T-helper 2 cell treated with Interferon-gamma antibody and Interleukin-4, amounts not matched to agents 100 ng/mL and 5 ng/mL, for 36 hours (primary cell): ENCODE measurements around the gene ATP8B4. TPM values are rescaled to one million over a fixed set of nuclear protein-coding genes. Genes with fewer than 3 reads are reported as not detected.
"Not testable (repeated sequence)": the region's sequence is repeated elsewhere in the genome, so short reads cannot be mapped to it uniquely, and the experiment has no call there.

Experiments used
- intact Hi-C: fragments of 100-400 bp; cut with micrococcal nuclease; formaldehyde crosslinking; loops from one replicate; pipeline ENCODE4 v1.15.1; 2023
- total RNA-seq: library from RNA; stranded (reverse); gene quantifications from 2 replicates; pipeline ENCODE4 v1.2.3, GENCODE V29; 2022

Gene ATP8B4, protein sequence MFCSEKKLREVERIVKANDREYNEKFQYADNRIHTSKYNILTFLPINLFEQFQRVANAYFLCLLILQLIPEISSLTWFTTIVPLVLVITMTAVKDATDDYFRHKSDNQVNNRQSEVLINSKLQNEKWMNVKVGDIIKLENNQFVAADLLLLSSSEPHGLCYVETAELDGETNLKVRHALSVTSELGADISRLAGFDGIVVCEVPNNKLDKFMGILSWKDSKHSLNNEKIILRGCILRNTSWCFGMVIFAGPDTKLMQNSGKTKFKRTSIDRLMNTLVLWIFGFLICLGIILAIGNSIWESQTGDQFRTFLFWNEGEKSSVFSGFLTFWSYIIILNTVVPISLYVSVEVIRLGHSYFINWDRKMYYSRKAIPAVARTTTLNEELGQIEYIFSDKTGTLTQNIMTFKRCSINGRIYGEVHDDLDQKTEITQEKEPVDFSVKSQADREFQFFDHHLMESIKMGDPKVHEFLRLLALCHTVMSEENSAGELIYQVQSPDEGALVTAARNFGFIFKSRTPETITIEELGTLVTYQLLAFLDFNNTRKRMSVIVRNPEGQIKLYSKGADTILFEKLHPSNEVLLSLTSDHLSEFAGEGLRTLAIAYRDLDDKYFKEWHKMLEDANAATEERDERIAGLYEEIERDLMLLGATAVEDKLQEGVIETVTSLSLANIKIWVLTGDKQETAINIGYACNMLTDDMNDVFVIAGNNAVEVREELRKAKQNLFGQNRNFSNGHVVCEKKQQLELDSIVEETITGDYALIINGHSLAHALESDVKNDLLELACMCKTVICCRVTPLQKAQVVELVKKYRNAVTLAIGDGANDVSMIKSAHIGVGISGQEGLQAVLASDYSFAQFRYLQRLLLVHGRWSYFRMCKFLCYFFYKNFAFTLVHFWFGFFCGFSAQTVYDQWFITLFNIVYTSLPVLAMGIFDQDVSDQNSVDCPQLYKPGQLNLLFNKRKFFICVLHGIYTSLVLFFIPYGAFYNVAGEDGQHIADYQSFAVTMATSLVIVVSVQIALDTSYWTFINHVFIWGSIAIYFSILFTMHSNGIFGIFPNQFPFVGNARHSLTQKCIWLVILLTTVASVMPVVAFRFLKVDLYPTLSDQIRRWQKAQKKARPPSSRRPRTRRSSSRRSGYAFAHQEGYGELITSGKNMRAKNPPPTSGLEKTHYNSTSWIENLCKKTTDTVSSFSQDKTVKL
- total RNA-seq = 22.5 and 26.1 TPM in 2 replicates

DNA sequence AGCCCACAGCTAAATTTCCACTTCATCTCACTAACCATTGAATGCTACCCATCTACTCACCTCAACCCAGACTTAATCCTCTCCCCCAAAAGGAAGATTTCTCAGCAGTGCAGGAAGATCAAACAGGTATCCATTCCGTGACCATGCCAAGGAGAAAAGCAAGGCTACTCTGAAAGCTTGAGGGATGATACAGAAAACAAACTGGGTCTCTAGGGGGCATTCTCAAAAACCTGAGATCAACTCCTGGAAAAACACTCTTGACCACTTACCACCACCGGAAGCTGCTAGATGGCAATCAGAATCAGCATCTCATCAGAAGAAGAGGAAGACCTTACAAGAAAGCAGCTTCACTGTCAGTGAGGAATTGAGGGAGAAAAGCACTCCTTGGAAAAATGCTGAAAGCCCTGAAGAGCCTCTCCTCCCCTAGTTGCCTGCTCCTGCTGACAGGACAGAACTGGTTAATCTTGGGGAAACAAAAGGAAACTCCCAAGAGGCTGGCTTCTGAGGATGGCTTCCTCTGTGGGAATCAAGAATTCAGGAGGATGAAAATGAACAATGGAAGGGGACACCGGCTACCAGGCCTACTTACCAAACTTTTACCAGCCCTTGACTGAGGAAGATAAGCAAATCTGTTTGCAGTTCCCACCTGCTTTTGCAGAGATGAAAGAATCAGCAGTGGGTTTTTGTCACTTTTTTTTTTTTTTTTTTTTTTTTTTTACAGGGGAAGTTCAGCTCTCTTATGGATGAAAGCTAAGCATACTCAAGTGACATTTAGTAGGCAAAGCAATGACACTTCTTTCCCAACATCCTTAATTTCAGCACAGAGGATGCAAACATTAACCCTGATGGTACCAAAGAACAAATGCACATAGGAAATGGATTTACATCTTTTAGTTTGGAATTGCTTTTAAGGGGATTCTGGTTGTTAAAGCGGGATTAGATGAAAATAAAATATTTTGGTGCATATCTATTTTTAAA, at the start of gene ATP8B4:
ATP8B4 (minus strand) TSS at position 171 of the 978 bp plus-strand sequence. CDS start 12,267 bp downstream, outside the sequence.
- intact Hi-C loops = loop anchor here (2.0 kb wide), 1 partner anchor 15 kb away; no protein-coding TSS in a partner anchor

DNA sequence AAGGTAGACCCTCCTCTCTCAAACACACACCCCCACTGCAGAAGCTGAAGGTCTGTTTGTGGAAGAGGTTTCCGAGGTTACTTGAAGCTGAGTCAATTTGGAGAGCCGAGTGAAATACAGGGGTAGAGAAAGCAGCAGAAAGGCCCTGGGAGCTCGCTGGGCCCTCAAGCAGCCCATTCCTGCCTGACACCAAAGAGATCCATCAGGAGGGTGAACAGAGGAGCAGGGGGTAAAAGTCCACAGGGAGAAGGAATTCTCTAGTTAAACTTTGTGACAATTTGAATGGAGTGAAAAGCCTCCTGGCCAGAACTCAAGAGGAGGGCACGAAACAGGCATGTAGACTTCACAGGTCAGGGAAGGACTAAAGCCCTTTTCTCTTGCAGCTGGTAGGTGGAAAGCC, 49.3 kb upstream of the ATP8B4 start:
- intact Hi-C loops = no loop called here

DNA sequence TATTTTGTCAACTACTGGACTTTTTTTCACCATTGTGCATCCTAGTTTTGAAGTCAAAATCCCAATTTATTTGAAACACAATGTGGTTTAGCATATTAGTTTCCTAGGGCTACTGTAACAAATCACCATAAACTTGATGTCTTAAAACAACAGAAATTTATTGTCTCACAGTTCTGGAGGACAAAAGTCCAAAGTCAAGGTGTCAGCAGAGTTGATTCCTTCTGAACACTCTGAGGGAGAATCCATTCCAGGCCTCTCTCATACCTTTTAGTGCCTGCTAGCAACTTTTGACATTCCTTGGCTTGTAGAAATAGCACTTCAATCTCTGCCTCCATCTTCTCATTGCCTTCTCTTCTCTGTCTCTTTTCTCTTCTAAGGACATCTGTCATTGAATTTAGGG, 48.1 kb upstream of the ATP8B4 start:
- intact Hi-C loops = no loop called here

DNA sequence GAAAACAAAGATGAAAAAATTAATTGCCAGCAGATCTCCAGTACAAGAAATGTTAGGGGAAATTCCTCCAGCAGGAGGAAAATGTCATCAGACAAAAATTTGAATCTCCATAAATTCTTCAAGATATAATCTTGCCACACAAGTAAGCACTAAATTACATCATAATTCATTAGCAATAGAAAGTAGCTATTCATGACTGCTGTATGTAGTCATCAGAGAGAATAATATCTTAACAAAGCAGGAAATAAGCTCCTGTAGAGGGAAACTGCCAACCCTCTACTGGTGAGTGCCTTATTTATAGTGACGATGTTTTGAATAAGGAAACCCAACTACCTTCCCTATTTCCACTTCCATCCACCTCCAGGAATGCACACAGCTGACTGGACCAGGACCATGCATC, 47.2 kb upstream of the ATP8B4 start:
- intact Hi-C loops = no loop called here

DNA sequence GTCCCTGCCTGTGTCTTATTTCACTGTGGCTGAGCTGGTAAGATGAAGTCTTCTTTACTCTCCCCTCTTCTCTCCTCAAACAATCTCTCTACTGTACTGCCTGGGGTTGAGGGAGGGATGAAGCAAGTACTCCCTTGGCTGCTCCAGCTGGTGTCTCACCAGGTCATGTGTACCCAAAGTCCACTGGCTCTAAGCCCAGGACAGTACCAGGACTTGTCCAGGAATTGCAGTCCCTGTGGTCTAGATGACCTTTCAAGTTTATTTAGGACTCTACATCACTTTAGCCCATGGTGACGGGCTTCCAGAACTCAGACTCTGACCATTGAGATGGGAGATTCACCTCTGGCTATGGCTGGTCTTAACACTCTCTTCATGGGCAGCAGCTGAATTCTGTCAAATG, 45.4 kb upstream of the ATP8B4 start:
- intact Hi-C loops = no loop called here

DNA sequence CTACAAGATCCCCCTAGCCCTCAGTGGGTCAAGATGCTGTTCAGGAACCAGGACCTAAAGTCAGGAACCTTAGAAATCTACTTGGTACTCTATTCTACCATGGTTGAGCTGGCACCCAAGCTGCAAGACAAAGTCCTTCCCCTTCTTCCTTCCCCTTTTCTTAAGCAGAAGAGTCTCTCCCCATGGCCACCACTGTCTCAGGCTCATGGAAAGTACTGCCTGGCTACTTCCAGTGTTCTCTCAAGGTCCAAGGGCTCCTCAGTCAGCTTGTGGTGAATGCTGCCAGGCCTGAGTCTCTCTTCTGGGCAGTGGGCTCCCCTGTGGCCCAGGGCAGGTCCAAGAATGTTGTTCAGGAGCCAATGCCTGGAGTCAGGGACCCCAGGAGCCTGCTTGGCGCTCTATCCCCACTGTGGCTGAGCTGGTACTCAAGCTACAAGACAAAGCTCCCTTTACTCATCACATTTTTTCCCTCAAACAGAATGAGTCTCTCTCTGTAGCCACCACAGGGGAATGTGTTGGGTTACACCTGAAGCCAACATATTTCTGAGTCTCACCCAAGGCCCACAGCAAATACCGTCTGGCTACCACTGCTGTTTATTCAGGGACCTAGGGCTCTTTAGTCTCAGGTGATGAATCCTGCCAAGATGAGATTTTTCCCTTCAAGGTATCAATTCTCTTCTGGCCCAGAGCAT, 44.8 kb upstream of the ATP8B4 start:
- intact Hi-C loops = no loop called here

DNA sequence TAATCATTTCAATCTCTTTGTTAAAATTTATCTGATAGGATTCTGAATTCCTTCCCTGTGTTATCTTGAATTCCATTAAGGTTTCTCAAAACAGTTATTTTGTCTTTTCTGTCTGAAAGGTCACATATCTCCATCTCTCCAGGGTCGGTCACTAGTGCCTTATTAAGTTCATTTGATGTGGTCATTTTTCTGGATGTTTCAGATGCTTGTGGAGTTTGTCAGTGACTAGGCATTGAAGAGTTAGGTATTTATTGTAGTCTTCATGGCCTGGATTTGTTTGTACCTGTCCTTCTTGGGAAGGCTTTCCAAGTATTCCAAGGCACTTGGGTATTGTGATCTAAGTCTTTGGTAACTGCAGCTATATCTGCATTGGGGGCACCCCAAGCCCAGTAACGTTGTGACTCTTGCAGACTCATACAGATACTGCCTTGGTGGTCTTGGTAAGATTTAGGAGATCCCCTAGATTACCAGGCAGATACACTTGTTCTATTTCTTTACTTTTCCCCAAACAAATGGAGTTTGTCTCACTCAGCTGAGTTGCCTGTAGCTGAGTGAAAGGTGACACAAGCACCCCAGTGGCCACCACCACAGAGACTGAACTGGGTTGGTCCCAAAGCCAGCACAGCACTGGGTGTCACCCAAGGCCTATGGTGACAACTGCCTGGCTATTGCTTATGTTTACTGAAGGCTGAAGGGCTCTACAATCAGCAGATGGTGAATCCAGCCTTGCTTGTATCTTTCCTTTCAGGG, 44.1 kb upstream of the ATP8B4 start:
- intact Hi-C loops = no loop called here

DNA sequence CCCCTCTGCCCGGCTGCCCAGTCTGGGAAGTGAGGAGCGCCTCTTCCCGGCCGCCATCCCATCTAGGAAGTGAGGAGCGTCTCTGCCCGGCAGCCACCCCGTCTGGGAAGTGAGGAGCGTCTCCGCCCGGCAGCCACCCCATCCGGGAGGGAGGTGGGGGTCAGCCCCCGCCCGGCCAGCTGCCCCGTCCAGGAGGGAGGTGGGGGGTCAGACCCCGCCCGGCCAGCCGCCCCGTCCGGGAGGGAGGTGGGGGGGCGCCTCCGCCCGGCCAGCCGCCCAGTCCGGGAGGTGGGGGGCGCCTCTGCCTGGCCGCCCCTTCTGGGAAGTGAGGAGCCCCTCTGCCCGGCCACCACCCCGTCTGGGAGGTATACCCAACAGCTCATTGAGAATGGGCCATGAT, 39.2 kb upstream of the ATP8B4 start:
- intact Hi-C loops = not testable (repeated sequence)

DNA sequence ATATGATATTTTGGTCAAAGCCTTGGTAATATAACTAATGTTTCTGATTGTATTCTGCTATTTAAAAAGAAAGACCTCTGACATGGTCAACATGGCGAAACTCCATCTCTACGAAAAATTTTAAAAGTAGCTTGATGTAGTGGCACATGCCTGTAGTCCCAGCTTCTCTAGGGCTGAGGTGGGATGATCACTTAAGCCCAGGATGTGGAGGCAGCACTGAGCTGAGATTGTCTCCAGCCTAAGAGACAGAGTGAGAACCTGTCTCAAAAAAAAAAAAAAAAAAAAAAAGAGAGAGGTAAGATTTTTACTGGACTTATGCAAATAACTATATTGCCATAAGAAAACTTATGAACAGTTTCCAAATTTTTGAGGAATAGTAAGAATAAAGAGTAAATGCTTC, 32.4 kb upstream of the ATP8B4 start:
- intact Hi-C loops = no loop called here

DNA sequence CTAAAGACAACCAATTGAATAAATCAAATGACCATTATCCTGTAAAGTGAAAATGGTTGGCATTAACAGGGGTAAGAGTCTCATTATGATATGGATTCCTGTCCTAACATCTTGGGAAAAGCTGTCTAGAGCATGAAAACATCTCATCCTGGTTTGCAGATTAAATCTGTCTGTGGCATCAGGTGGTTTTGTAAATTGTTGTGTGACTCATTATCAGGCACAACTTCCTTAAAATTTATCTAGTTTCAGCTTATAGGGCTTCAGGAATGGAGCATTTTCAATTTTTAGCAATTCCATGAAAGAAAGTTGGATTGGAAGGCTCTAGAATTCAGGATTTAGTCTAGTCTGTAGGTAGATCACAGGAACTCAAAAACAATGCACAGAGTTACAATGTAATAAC, 31.8 kb upstream of the ATP8B4 start:
- intact Hi-C loops = no loop called here

DNA sequence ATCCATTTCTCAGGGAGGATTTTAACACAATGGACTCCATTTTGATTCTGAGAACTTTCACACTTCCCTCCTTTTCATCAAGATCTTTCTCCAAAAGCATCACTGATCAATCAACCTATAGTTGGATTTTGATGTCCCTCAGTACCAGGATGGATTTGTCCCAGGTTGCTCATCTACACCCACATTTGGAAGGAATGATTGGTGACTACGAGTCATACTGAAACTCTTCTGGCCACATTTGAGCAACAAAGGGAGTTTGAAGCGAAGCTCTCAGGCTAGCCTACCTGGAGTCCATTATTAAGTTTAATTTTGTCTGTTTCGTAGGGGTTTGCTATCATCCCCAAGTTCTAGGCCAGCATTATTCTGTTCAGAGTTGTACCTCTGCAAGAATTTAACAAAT, 31.3 kb upstream of the ATP8B4 start:
- intact Hi-C loops = no loop called here

DNA sequence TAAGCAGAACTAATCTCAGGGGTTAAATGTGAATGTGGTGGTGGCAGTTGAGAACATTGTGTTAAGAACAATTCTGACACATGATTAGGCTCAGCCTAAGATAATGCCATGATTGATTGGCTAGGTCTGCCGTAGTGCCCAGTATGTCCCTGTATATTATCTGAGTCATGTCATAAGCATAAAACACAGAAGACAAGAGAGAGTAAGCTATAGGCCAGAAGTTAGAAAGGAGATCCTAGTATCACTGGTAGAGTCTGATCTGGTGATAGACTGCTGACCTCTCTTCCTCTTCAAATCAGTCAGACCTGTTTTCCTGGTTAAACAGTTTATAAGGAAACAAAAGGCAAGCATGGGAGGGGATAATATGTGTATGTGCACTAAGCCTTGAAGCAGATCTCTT, 30.1 kb upstream of the ATP8B4 start:
- intact Hi-C loops = loop anchor here (5.0 to 10.0 kb wide), 3 partner anchors 727 to 1794 kb away; partner anchors contain the start of genes COPS2 and FGF7

DNA sequence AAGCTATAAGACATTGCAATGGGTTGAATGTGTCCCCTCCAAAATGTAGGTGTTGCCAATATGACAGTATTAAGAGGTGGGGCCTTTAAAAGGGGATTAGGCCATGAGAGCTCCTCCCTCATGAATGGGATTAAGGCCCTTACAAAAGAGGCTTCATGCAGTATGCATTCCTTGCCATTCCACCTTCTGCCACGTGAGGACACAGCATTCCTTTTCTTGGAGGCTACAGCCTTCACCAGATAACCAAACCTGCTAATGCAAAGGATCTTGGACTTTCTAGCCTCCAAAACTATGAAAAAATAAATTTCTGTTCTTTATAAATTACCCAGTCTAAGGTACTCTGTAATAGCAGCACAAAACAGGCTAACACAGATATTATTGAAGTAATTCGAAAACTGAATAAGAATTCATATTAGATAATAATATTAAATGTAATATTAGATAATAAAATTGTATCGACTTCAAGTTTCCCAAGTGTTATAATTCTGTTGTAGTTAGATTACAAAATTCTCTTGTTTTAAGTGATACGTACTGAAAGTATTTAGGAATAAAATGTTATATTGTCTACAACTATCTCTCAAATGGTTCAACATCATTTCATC, 29.4 kb upstream of the ATP8B4 start:
- intact Hi-C loops = loop anchor here (5.0 to 10.0 kb wide), 3 partner anchors 726 to 1794 kb away; partner anchors contain the start of genes COPS2 and FGF7

DNA sequence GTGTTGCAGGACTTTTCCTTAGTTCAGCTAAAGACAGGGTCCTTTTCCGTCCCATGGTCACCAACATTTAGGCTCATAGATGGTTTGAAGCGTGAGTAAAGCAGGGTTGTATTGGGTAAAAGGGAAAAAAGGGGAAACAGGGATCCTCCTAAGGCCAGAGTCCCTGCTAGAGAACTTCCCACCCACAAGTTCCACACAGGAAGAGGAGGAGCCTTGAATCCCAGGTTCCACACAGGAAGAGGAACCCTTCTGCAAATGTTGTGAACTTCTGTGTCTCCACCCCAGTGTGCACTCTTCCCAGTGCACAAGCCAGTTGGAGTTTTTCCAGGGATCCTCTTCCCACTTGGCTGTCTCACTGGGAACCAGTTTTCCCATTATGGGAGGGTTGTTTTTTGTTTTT, 27.6 kb upstream of the ATP8B4 start:
- intact Hi-C loops = loop anchor here (5.0 to 10.0 kb wide), 3 partner anchors 724 to 1792 kb away; partner anchors contain the start of genes COPS2 and FGF7

DNA sequence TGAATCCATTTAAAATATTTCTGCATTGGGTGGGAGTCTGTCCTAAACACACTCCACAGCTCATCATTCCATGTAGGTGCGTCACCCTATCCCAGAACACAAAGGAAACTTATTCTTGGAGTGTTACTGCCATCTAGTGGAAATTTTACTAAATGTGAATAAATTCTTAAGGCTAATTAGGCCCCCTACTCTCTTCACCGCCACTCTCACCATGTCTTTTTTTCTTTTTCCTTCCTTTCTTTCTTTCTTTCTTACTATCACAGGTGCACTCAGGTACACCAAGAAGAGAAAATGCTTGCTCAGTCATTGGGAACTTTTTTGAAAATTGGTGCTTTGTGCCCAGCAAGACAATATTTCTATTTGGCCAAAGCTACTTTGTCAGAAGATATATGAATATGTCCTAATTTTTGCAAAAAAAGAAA, 26.4 kb upstream of the ATP8B4 start:
- intact Hi-C loops = loop anchor here (1.0 to 10.0 kb wide), 5 partner anchors 723 to 1791 kb away; partner anchors contain the start of genes COPS2 and FGF7

DNA sequence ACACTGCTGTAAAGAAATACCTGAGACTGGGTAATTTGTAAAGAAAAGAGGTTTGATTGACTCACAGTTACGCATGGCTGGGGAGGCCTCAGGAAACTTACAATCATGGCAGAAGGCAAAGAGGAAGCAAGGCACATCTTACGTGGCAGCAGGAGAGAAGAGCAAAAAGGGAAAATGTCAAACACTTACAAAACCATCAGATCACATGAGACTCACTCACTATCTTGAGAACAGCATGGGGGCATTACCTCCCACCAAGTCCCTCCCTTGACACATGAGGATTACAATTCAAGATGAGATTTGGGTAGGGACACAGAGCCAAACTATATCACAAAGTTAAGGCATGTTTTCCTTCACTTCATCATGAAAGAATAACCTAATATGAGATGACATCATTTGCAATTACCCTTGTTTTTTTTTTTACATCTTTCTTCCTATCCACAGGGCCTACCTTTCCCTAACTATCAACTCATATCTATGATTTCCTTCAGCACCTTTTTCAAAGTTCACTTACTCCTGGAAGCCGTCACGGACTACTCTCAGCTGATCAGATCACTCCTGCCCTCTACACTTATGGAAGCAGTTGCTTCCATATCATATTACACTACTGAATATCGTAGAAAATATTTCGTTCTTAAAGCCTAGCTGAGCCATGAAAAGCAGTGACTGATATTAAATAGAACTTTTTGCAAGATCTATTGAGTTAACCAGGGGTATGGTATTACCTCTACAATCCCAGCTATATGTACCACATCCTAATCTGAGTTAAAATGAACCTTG, 25.5 kb upstream of the ATP8B4 start:
- intact Hi-C loops = loop anchor here (1.0 to 10.0 kb wide), 5 partner anchors 722 to 1790 kb away; partner anchors contain the start of genes COPS2 and FGF7

DNA sequence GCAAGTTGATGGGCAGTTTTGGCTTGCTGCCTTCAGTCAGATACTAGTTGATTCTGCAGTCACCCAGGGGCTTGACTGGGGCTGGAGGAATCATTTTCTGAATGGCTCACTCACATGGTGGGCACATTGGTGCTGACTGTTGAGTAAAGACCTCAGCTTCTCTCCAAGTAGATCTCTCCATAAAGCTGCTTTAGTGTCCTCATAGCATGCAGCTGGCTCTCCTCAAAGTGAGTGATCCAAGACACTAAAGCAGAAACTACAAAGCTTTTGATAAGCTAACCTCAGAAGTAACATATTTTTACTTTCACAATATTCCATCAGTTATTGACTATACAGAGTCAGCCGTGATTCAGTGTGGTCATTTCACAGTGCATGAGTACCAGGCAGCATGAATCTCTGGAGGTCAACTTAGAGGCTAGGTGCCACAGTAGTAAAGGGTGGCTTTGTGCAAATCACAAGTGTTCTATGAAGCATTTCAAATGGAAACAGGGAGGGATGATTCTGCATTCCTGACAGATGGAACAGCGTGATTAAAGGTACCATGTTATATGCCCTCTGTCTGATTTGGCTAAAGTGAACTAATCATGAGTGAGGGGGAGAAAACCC, 24.3 kb upstream of the ATP8B4 start:
- intact Hi-C loops = loop anchor here (10.0 kb wide), 2 partner anchors 989 to 1789 kb away; partner anchors contain the start of gene COPS2
